ENCODE data around the gene BSPRY. TPM values are rescaled to one million over a fixed set of nuclear protein-coding genes. Genes with fewer than 3 reads are reported as not detected.
"Not testable (repeated sequence)": the region's sequence is repeated elsewhere in the genome, so short reads cannot be mapped to it uniquely, and the experiment has no call there.

The BSPRY gene
- total RNA-seq, 3 donors from 2014 or later (not counting 1 experiment from before 2014, with no cell fraction given) = 3.3 to 5.5 (median 4.3) TPM

GRCh38 chr9:113373676-113374392, 24.5 kb downstream of the BSPRY start:
- Histone ChIP-seq H3K4me1 (ENCODE audit: control insufficient read depth, insufficient read depth, low read length) (peaks cover 21% of the 10 kb centered on the region), H3K27ac (ENCODE audit: low read length) (no peak overlapping the region), H3K9me3 (ENCODE audit: control insufficient read depth, insufficient read depth, low read length) (no peaks in the 10 kb centered on the region), H3K36me3 (ENCODE audit: control insufficient read depth, insufficient read depth, low read length) (peaks cover 17% of the 10 kb centered on the region), H3K4me3 (ENCODE audit: low read length) (no peak overlapping the region), H3K27me3 (ENCODE audit: control insufficient read depth, insufficient read depth, low read length) (no peaks in the 10 kb centered on the region)
- Mint-ChIP-seq H3K36me3 (no peaks in the 10 kb centered on the region), H3K27ac (no peak overlapping the region), H3K27me3 (ENCODE audit: low read depth in 2 of 2) (no peaks in the 10 kb centered on the region), H3K4me1 (peaks cover 6 to 17% of the 10 kb centered on the region in 2 donors), H3K4me3 (no peak overlapping the region), H3K9me3 (no peaks in the 10 kb centered on the region)
- intact Hi-C loops (cut with micrococcal nuclease) = no loop called here
- no peak for DNase-seq
- no peak for TF ChIP-seq CTCF (IDR thresholded peaks at IDR 0.05)
- WGBS (ENCODE audit: insufficient coverage) = 95% methylated on average over 24 of the region's 24 CpGs
- ATAC-seq = no peak

GRCh38 chr9:113375057-113376023, 26.0 kb downstream of the BSPRY start:
- H3K4me3 ChIP-seq (ENCODE audit: low read length) = no peak overlapping the region
- H3K27ac ChIP-seq (ENCODE audit: low read length) = no peak overlapping the region
- WGBS (ENCODE audit: insufficient coverage) = 97% methylated on average over 6 of the region's 6 CpGs
- H3K4me1 ChIP-seq (ENCODE audit: control insufficient read depth, insufficient read depth, low read length) = peaks cover 21% of the 10 kb centered on the region
- ATAC-seq (no peak), DNase-seq (no peak)
- peaks cover 17% of the 10 kb centered on the region for H3K36me3 ChIP-seq (ENCODE audit: control insufficient read depth, insufficient read depth, low read length)
- no peaks in the 10 kb centered on the region for H3K9me3 Mint-ChIP-seq
- H3K9me3 ChIP-seq (ENCODE audit: control insufficient read depth, insufficient read depth, low read length) = no peaks in the 10 kb centered on the region
- no peak for TF ChIP-seq CTCF (IDR thresholded peaks at IDR 0.05)
- peak overlapping the region; percentile 43 to 66 for H3K27ac Mint-ChIP-seq
- H3K27me3 Mint-ChIP-seq (ENCODE audit: low read depth in 2 of 2) = no peaks in the 10 kb centered on the region
- no peaks in the 10 kb centered on the region for H3K27me3 ChIP-seq (ENCODE audit: control insufficient read depth, insufficient read depth, low read length)
- no peaks in the 10 kb centered on the region for H3K36me3 Mint-ChIP-seq
- intact Hi-C loops (cut with micrococcal nuclease) = no loop called here
- peak overlapping the region; percentile 85 for H3K4me3 Mint-ChIP-seq
- peaks cover 6 to 17% of the 10 kb centered on the region in 2 donors for H3K4me1 Mint-ChIP-seq

- TF ChIP-seq CTCF (IDR thresholded peaks at IDR 0.05) = no peak
- Mint-ChIP-seq H3K27ac (peak within 1 kb of the TSS; percentile 43 to 84), H3K27me3 (ENCODE audit: low read depth in 2 of 2) (no peaks in the 10 kb centered on the region), H3K4me1 (peaks cover 6 to 17% of the 10 kb centered on the region in 2 donors), H3K4me3 (peak within 1 kb of the TSS; percentile 88), H3K36me3 (no peaks in the 10 kb centered on the region), H3K9me3 (no peaks in the 10 kb centered on the region)
- peaks cover 17% of the 10 kb centered on the region for H3K36me3 ChIP-seq (ENCODE audit: control insufficient read depth, insufficient read depth, low read length)
- ATAC-seq (peak; percentile 89 to 96 (median 92)), DNase-seq (peak; percentile 55 to 90)
- no peaks in the 10 kb centered on the region for H3K9me3 ChIP-seq (ENCODE audit: control insufficient read depth, insufficient read depth, low read length)
- no peaks in the 10 kb centered on the region for H3K27me3 ChIP-seq (ENCODE audit: control insufficient read depth, insufficient read depth, low read length)
- peaks cover 21% of the 10 kb centered on the region for H3K4me1 ChIP-seq (ENCODE audit: control insufficient read depth, insufficient read depth, low read length)
- intact Hi-C loops (cut with micrococcal nuclease) = no loop called here
- peak within 1 kb of the TSS; percentile 78 for H3K4me3 ChIP-seq (ENCODE audit: low read length)
- peak within 1 kb of the TSS; percentile 59 for H3K27ac ChIP-seq (ENCODE audit: low read length)
- under 1% methylated on average over 71 of the region's 74 CpGs for WGBS (ENCODE audit: insufficient coverage)
Observed at GRCh38 chr9:113376634-113377567, 27.6 kb downstream of the BSPRY start, which contains the start of gene HDHD3. HDHD3 (minus strand) TSS chr9:113376986; CDS start chr9:113374354, 2,632 bp downstream.

- H3K36me3 ChIP-seq (ENCODE audit: control insufficient read depth, insufficient read depth, low read length); H3K9me3 ChIP-seq (ENCODE audit: control insufficient read depth, insufficient read depth, low read length); ATAC-seq; DNase-seq; H3K4me3 Mint-ChIP-seq; intact Hi-C loops (cut with micrococcal nuclease); H3K9me3 Mint-ChIP-seq; H3K27me3 Mint-ChIP-seq (ENCODE audit: low read depth in 2 of 2); H3K27me3 ChIP-seq (ENCODE audit: control insufficient read depth, insufficient read depth, low read length); H3K4me3 ChIP-seq (ENCODE audit: low read length); H3K36me3 Mint-ChIP-seq; H3K27ac ChIP-seq (ENCODE audit: low read length): not testable (repeated sequence)
- peaks cover 21% of the 10 kb centered on the region for H3K4me1 ChIP-seq (ENCODE audit: control insufficient read depth, insufficient read depth, low read length)
- 79% methylated on average over 24 of the region's 24 CpGs for WGBS (ENCODE audit: insufficient coverage)
- Mint-ChIP-seq H3K4me1 (peaks cover 6 to 17% of the 10 kb centered on the region in 2 donors), H3K27ac (peak overlapping the region; percentile 21 to 27)
Observed at GRCh38 chr9:113379094-113379828, 29.9 kb downstream of the BSPRY start.

Measured in natural killer cell (primary cell).